ENCODE data around the gene C2CD4A.

C2CD4A gene

DNA sequence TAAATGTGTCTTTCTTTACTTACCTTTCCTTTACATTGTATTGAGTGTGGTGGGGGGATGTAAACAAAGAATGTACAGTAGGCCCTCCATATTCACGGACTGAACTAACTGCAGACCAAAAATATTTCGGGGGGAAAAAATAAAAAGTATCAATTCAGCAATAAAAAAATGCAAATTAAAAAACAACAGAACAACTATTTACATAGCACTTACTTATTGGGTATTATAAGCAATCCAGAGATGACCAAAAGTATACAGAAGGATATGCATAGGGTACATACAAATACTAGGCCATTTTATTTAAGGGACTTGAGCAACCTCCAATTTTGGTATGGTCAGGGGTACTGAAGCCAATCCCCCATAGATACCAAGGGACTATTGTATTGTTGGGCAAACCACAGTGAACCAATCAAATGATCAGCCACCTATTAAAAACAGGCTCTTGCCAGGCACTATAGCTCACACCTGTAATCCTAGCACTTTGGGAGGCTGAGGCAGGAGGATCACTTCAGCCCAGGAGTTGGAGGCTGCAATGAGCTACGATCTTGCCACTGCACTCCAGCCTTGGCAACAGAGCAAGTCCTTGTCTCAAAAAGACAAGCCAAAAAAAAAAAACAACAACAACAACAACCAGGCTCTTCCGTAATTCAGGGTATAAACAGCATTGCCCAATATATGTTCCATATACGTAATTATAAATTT is 8.3 kb upstream of the C2CD4A start:
- intact Hi-C loops (cut with DNase I; ENCODE audit: low total_unique reads), result no loop called here
- Histone ChIP-seq H3K9me3 (no peaks in the 10 kb centered on the region), H3K4me1 (peaks cover 0 to 22% (median 3%) of the 10 kb centered on the region in 4 donors), H3K27me3 (no peaks in the 10 kb centered on the region), H3K4me3 (no peak overlapping the region), H3K36me3 (no peaks in the 10 kb centered on the region), H3K27ac (no peak overlapping the region)
- no peak for DNase-seq
- TF ChIP-seq, protein P1, sequence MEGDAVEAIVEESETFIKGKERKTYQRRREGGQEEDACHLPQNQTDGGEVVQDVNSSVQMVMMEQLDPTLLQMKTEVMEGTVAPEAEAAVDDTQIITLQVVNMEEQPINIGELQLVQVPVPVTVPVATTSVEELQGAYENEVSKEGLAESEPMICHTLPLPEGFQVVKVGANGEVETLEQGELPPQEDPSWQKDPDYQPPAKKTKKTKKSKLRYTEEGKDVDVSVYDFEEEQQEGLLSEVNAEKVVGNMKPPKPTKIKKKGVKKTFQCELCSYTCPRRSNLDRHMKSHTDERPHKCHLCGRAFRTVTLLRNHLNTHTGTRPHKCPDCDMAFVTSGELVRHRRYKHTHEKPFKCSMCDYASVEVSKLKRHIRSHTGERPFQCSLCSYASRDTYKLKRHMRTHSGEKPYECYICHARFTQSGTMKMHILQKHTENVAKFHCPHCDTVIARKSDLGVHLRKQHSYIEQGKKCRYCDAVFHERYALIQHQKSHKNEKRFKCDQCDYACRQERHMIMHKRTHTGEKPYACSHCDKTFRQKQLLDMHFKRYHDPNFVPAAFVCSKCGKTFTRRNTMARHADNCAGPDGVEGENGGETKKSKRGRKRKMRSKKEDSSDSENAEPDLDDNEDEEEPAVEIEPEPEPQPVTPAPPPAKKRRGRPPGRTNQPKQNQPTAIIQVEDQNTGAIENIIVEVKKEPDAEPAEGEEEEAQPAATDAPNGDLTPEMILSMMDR (IDR thresholded peaks at IDR 0.05), result no peak

DNA sequence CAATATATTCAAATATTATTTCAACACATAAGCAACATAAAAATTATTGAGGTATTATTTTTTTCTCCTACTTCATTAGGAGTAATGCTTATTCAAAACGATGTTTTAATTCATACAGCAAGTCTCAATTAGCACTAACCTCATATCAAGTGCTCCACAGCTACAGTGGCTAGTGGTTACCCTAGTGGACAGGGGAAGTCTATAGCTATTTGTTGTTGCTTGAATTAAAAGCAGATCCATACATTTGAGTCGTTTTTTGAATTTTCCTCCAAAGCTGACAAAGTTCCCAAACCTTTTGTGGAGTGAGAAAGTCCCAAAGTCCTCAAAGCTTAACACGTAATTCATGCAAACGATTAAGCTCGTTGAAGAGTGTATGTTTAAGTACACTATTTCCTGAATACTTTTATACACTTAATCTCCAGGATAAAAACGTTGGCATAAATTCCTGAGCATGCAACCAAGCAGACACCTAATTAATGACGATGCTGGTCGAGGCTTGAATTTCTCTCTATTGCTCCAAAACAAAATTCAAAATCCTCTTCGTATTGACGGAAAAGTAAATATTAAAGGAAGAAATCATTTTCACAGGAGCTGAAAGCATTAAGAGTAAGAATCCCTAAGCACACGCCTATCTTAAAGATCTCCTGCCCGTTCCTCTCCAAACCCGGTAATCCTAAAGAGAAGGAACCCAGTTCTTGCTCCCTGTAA is 7.5 kb upstream of the C2CD4A start:
- no peaks in the 10 kb centered on the region for H3K36me3 ChIP-seq
- DNase-seq, result no peak
- intact Hi-C loops (cut with DNase I; ENCODE audit: low total_unique reads), result no loop called here
- TF ChIP-seq, protein P1 (IDR thresholded peaks at IDR 0.05), result no peak
- peaks cover 0 to 25% (median 3%) of the 10 kb centered on the region in 4 donors for H3K4me1 ChIP-seq
- H3K27me3 ChIP-seq, result no peaks in the 10 kb centered on the region
- H3K27ac ChIP-seq, result peak overlapping the region; percentile 83 to 91
- no peaks in the 10 kb centered on the region for H3K9me3 ChIP-seq
- H3K4me3 ChIP-seq, result peak overlapping the region; percentile 78 to 86

DNA sequence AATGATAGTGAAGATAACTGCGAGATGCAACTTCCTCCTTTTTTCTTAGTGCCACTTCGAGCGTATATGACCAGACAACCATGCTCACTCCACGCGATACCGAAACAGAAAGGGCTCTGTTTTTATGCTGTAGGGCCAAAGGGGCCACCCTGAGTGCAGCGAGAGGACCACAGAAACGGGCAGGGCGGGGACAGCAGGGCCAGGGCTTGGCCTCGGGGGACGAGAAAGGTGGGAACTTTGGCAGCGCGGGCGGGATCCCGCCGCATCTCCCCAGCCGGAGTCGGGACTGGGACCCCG is 7.0 kb upstream of the C2CD4A start:
- intact Hi-C loops (cut with DNase I; ENCODE audit: low total_unique reads), result no loop called here
- no peaks in the 10 kb centered on the region for H3K27me3 ChIP-seq
- H3K36me3 ChIP-seq, result no peaks in the 10 kb centered on the region
- TF ChIP-seq, protein P1 (IDR thresholded peaks at IDR 0.05), result no peak
- DNase-seq, result peak; percentile 30 to 68
- H3K4me3 ChIP-seq, result peak overlapping the region; percentile 78 to 86
- H3K4me1 ChIP-seq, result peaks cover 0 to 27% (median 3%) of the 10 kb centered on the region in 4 donors
- H3K27ac ChIP-seq, result peak overlapping the region; percentile 83 to 91
- no peaks in the 10 kb centered on the region for H3K9me3 ChIP-seq

DNA sequence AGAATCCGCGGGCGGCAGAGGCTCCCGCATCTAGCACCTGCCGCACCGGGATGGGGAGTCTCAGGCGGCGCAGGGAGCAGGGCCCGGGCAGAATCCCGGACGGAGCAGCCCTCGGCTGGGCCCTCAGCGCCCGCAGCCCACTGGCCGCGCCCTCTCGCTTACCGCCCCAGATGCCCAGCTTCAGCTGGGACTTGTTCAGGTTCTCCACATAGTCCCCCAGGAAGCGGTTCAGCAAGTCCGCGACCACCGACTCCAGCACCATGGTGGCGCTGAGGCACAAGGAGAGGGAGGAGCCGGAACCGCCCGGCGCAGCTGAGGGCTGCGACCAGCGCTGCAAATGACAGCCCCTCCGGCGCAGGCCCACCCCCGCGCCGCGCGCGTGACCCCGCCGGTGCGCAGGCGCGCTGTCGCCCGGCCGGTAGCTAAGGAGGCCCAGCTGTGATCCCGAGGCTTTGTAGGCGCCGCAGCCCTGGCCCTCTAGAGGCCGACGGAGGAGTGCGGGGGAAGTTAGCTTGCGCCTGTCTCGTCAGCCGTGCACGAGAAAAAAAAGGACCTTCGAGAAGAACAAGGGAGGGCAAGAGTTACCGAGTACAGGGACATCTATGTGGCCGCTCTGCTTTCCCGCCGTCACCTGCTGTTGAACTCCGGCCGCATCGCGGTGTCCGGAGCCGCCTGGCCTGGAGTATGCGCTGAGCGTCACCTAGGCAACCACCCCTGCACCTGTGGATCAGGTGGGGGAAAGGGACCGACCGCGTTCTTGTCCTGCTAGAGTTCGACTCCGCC is 6.5 kb upstream of the C2CD4A start, which contains the start of gene VPS13C:
Gene VPS13C (minus strand): TSS at position 335 of the 783 bp plus-strand sequence. CDS start 73 bp downstream, at position 262.
- peak; percentile 90 to 96 for DNase-seq
- no peaks in the 10 kb centered on the region for H3K27me3 ChIP-seq
- peak within 1 kb of the TSS; percentile 78 to 86 for H3K4me3 ChIP-seq
- H3K9me3 ChIP-seq, result no peaks in the 10 kb centered on the region
- H3K36me3 ChIP-seq, result no peaks in the 10 kb centered on the region
- H3K27ac ChIP-seq, result peak within 1 kb of the TSS; percentile 83 to 91
- intact Hi-C loops (cut with DNase I; ENCODE audit: low total_unique reads), result no loop called here
- peaks cover 0 to 21% (median 3%) of the 10 kb centered on the region in 4 donors for H3K4me1 ChIP-seq
- TF ChIP-seq, protein P1 (IDR thresholded peaks at IDR 0.05), result peak; percentile 81 to 87

DNA sequence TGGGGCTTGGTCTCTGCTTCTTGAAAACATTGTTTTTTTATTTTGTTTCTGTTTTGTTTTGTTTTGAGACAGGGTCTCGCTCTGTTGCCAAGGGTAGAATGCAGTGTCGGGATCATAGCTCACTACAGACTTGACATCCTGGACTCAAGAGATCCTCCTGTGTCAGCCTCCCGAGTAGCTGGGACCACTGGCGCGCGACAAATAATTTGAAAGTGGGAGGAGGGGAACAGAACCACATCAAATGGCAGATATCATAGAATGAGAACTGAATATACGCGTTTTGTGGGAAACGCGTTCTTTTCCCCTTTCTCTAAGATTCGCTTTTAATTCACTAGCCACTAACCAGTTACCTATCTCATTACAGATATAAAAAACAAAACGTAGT is 5.9 kb upstream of the C2CD4A start:
- Histone ChIP-seq H3K27me3 (no peaks in the 10 kb centered on the region), H3K4me3 (peak overlapping the region; percentile 78 to 86), H3K4me1 (peaks cover 0 to 21% (median 3%) of the 10 kb centered on the region in 4 donors), H3K9me3 (no peaks in the 10 kb centered on the region), H3K36me3 (no peaks in the 10 kb centered on the region), H3K27ac (peak overlapping the region; percentile 83 to 91)
- no peak for DNase-seq
- TF ChIP-seq, protein P1 (IDR thresholded peaks at IDR 0.05), result no peak
- intact Hi-C loops (cut with DNase I; ENCODE audit: low total_unique reads), result no loop called here
